KOPT-K1 (cell line): Measurements from ENCODE around the gene MYOM1.

Experiments
- H3K27ac ChIP-seq: fragments of 200-600 bp; sonication (generic); 2 replicates; pipeline ENCODE4 v1.5.1; 2016; ENCODE audit warnings: antibody characterized with exemption, mild to moderate bottlenecking, low read depth, low read length; ENCODE audit not compliant: poor library complexity, severe bottlenecking
- H3K36me3 ChIP-seq: fragments of 200-600 bp; sonication (generic); 2 replicates; pipeline ENCODE4 v1.5.1; 2017; ENCODE audit warnings: antibody characterized with exemption, mild to moderate bottlenecking, low read length, moderate library complexity; ENCODE audit not compliant: insufficient read depth
- H3K9me3 ChIP-seq: fragments of 200-600 bp; sonication (generic); 2 replicates; pipeline ENCODE4 v1.5.1; 2017; ENCODE audit warnings: antibody characterized with exemption, low read length, mild to moderate bottlenecking; ENCODE audit not compliant: insufficient read depth, poor library complexity, severe bottlenecking

MYOM1 gene

DNA sequence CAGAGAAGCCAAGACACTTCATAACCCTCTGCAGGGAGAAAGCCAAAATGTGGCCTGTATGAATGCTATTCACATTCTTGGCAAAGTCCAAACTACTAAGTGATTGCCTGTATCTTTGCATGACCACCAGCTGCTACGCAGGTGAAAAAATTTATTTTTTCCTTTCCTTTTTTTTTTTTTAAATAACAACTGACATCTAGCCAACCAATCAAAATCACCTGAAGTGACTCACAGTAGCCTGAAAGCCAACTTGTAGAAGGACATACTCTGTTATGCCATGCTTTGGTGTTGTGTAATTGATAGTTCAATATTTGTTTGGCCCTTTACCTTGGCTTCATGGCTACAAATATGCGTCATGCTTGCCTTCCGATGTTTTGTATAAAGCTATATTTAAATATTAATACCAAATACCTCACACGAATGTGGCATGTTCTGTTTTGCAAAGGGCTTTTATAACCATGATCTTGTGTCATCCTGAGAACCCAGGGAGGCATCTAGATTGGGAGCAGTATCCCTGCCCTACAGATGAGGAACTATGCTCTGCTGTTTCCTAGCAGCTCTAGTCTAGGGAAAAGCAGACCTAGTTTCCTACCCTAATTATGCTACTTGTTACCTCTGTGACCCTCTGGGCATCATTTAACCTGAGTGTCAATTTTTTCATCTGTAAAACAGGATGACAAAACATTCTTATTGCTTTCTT lies 102.1 kb downstream of the MYOM1 start:
- Histone ChIP-seq H3K27ac (no peak overlapping the region), H3K9me3 (no peaks in the 10 kb centered on the region), H3K36me3 (no peaks in the 10 kb centered on the region)

DNA sequence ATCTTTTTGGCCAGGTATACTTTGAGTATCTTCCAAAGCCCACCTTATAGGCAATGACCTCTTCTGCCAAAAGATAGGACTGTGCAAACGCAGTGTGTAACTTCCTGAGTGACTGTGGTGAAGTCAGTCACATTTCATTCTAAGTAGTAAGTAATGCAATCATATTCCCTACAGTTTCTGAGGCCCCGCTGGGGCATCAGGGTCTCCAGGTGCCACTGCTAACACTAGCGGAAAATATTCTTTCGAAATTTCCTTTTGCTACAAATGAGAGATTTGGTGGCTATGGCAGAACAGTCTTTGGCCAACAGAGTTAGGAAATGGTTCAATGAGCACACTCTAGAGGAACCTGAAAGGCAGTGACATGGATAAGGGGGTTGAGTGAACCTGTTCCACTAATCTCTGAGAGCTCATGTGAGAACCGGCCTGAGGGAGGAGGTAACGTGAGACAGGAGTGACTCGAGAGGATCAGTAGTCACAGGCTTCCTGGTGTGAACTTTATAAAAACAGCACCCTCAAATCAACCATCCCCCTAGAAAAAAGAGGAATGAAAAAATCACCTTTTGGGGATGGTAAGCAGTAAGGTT lies 104.2 kb downstream of the MYOM1 start:
- Histone ChIP-seq H3K9me3 (no peaks in the 10 kb centered on the region), H3K36me3 (no peaks in the 10 kb centered on the region), H3K27ac (no peak overlapping the region)

DNA sequence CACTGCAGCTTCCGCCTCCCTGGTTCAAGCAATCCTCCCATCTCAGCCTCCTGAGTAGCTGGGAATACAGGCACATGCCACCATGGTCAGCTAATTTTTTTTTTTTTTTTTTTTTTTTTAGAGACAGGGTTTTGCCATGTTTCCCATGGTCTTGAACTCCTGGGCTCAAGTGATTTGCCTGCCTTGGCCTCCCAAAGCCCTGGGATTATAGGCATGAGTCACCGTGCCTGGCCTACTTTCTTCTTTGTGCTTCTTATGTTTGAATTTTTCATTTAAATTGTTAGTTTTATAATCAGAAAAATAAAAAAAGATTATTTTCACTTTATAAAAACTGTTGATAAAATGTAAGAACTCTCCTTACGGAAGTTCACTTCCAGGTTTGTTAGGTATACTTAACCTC lies 105.3 kb downstream of the MYOM1 start:
- Histone ChIP-seq H3K27ac (no peak overlapping the region), H3K36me3 (no peaks in the 10 kb centered on the region), H3K9me3 (no peaks in the 10 kb centered on the region)

DNA sequence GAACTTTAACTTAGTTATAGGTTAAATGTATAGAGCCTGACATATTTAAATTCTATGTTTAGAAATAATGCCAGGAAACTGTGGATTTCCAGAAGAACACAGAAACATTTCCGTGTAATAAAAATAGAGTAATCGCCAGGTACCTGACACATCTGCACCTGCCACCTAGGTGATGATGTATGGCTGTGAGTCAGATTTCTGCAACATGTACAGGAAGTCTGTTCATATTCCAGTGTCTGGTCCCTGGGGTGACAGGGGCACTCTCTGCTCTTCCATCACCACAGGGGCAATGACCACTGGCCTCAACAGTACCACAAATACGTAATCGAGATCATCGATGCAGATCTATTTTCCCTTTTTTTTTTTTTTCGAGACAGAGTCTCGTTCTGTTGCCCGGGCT lies 105.7 kb downstream of the MYOM1 start:
- no peaks in the 10 kb centered on the region for H3K36me3 ChIP-seq
- H3K9me3 ChIP-seq, result no peaks in the 10 kb centered on the region
- H3K27ac ChIP-seq, result no peak overlapping the region

DNA sequence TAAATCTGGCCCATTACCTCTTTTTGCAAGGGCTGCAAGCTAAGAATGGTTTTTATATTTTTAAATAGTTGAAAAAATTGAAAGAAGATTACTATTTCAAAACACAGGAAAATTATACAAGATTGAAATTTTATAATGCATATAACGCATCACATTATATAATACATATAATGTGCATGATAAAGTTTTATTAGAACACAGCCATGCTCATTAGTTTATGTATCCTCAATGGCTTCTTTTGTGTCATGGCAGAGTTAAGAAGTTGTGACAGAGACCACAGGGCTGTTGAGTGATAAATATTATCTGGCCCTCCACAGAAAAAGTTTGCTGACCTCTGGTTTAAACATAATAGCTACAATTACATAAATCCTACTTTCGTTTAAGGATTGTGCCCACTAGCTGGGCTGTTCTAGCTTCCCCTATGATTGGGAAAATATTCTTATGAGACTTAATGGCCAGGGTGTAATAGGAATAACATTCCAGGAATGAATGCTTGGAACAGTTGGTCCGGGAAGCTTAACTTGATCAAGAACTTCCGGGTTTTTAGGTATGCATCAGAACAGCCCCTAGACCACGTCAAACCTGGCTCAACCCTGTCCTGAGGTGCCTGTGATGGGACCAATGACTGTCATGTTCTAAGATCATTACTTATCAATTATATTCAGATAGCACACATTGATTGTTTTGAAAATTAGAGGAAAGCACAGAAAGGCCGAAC lies 108.1 kb downstream of the MYOM1 start:
- H3K27ac ChIP-seq, result no peak overlapping the region
- no peaks in the 10 kb centered on the region for H3K36me3 ChIP-seq
- H3K9me3 ChIP-seq, result no peaks in the 10 kb centered on the region

DNA sequence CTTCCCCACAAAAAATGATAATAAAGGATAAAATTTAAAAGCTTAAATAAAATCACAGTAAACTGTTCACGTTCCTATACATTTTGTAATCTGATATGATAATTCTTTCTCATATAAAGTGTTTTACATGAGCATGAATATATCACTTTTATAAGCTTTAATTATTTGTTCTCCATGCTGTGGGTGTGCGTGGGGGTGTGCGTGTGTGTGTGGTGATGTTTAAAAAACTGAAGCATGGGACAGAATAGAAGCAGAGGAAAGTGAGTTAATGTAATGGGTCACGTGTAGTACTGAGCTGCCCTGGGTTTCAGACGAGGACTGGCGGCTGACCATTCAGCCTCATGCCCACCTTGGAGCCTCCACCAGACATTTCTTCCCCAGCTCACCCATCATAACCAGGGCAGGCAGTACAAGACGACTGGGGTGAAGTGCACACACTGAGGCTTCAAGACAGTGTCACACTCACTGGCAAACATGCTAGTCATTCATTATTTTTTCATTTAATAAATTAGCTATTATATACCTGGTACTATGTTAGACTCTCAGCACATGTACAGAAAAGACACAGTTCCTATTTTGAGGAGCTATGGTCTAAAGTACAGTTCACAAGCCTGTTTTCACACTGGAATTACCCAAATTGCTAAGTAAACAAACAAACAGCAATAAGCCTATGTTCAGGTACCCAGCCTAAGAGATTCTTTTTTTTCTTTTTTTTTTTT lies 109.6 kb downstream of the MYOM1 start:
- Histone ChIP-seq H3K27ac (no peak overlapping the region), H3K9me3 (no peaks in the 10 kb centered on the region), H3K36me3 (no peaks in the 10 kb centered on the region)

DNA sequence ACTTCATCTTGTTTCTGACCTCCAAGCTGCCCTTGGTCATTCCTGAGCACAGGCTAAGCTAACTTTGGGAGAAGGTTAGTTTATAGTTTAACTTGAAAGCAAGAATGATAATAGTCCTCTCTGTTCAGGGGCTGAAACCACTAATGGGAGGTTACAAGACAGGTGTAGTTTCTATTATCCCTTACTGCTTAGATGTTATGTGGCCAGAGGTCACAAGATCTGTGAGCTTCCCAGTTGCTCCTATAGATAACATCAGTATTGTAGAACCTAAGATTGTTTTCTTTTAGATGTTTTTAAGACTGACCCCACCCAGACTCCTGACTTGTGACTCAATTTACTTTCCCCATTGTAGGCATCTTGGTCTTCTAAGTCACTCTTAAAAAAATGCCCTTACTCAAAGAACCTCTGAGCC lies 112.0 kb downstream of the MYOM1 start:
- no peak overlapping the region for H3K27ac ChIP-seq

DNA sequence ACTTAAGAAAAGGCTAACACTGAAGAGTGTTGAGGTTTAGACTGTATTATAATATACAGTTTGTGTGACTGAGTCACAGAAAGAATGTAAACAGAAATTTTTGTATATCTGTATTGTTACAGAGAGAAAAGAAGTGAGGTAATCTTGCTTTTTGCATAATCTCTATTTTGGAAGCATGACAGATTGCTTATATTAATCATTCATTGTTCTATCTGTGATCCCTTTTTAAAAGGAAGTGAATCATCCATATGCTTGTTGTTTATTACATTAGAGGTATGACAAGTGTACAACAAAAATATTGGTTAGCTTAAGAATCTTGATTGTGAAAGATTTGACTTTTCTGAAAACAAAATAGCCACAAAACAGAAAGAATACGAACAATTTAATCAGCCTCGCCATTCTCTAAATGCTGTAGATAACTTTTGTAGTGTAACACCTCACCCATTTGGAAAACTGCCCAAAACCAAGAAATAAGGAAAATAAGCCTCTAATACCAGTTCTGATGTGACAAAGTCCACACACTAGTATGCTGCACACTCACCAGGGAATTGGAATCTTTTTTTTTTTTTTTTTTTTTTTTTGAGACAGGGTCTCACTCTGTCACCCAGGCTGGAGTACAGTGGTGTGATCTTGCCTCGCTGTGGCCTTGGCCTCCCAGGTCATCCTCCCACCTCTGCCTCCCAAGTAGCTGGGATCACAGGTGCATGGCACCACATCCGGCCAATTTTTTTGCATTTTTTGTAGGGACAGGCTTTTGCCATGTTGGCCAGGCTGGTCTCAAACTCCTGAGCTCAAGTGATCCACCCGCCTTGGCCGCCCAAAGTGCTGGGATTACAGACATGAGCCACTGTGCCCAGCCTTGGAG lies 115.3 kb downstream of the MYOM1 start:
- Histone ChIP-seq H3K9me3 (no peaks in the 10 kb centered on the region), H3K36me3 (no peaks in the 10 kb centered on the region), H3K27ac (no peak overlapping the region)

More for the DNA sequence above, 112.0 kb downstream of the MYOM1 start:
- no peaks in the 10 kb centered on the region for H3K9me3 ChIP-seq
- H3K36me3 ChIP-seq, result no peaks in the 10 kb centered on the region

DNA sequence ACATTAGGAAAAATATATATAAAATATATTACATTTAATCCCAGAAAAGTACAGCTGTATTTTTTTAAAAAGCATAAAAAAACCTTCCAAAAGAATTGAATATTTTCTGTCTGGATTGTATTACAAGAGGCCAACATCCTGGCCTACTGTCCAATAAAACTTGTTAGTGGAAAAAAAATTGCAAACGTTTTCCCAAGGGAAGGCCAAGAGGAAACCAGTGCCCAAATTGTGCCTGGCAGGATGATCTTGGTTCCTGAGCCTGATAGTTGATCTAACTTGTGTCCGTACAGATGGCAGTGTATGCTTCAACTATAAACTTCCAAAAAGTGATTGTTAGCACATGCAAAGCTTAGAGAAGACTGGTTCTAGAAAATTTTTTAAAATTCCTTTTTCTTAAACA lies 116.2 kb downstream of the MYOM1 start:
- Histone ChIP-seq H3K9me3 (no peaks in the 10 kb centered on the region), H3K27ac (no peak overlapping the region), H3K36me3 (no peaks in the 10 kb centered on the region)

DNA sequence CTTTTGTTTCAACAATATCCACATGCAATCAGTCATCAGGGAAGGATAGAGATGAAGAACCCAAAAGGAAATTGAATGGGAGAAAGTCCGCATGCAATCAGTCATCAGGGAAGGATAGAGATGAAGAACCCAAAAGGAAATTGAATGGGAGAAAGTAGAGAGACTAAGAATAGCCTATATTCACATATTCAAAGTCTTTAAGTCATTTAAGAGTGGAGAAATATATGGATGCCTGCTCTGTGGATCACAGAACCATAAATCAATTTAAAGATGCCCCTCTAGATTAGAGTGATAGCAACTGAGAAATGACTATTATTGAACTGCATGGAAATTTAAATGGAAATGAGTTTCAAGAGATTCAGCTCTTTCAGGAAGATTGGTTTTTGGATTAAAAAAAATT lies 116.8 kb downstream of the MYOM1 start:
- H3K36me3 ChIP-seq, result no peaks in the 10 kb centered on the region
- no peaks in the 10 kb centered on the region for H3K9me3 ChIP-seq
- no peak overlapping the region for H3K27ac ChIP-seq

DNA sequence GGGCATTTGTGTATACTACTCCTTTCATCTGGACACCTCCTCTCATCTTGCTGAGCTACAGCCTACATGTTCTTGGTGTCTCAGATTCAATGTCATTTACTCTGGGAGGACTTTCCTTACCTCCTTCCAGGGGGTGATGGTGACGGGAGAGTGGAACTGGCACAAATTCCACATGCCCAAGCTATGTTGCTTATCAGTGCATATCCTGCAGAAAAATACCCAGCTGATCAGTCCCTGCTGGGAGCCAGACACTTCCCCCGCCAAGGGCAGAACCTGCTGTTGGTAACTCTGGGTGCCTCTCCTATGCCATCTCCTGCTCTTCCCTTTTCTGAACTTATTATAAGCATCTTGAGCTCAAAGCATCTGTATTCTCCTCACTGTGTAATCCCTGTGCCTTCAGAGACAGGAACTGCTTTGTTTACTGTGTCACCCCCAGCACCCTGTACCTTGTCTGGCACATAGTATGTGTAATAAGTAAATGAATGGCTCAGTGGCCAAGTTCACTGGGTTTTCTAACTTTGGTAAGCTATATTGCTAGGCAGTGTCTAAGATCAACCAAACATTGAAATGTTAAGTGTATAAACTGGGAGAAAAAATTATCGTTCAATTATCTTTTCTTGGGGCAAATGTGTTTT lies 119.2 kb downstream of the MYOM1 start:
- Histone ChIP-seq H3K9me3 (no peaks in the 10 kb centered on the region), H3K27ac (no peak overlapping the region), H3K36me3 (no peaks in the 10 kb centered on the region)

DNA sequence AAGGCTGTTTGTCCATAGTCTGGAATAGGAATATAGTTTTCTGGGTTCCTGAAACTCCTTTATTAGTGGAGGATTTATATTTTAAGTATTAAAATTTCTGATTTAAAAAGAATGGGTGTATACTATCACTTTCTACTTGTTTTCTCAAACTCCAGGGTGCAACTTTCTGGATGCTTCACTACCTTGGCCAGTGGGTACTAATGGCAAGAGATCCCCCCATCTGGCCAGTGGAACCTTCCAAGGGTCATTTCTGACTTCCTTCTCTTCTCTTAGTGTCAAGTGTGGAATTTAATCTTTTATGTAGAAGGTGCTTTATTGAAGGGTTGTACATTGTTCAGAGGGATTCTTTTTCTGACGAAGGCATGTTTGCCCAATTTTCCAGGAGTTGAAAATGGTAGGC lies 120.4 kb downstream of the MYOM1 start:
- H3K27ac ChIP-seq, result no peak overlapping the region
- H3K36me3 ChIP-seq, result no peaks in the 10 kb centered on the region
- no peaks in the 10 kb centered on the region for H3K9me3 ChIP-seq

DNA sequence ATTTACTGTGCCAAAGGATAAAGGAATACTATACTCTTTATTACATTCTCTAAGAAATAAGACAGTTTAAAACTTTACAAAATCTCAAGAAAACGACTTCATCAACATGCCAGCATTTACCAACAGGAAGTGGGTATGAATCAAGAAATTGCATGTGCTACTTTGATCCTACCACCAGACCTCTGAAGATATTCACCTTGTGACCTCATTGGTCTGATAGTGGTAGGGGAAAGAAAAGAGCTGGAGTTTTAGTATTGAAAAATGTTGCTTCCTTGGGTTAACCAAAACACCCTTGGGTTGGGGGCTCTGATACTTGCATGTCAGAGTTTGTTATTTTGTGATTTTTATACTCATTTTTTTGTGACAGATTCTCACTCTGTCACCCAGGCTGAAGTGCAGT lies 122.7 kb downstream of the MYOM1 start:
- H3K9me3 ChIP-seq, result no peaks in the 10 kb centered on the region
- H3K27ac ChIP-seq, result no peak overlapping the region
- no peaks in the 10 kb centered on the region for H3K36me3 ChIP-seq

DNA sequence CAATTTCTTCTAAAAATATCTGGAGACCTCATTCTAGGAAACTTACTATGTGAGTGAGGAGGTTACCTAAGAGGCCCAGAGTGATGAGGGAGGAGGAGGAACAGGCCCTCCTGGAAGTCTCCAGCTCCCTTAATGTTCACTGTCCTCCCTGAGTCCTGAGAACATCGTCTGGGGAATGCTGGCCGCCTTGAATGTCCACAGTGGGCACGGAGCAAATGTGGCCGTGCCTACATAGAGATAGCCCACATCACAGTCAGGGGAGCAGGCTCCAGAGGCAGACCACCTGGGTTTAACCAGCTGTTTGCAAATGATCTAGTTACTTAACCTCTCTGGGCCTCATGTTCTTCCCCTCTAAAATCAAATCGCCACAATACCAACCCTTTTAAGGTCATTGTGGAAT lies 123.8 kb downstream of the MYOM1 start:
- H3K9me3 ChIP-seq, result no peaks in the 10 kb centered on the region
- no peaks in the 10 kb centered on the region for H3K36me3 ChIP-seq
- H3K27ac ChIP-seq, result no peak overlapping the region
